Measurements from ENCODE around the gene FBXL7.

GRCh38 chr5:15627647-15628046 lies 127.7 kb downstream of the FBXL7 start:
- TF ChIP-seq RBBP5 (IDR thresholded peaks at IDR 0.05; ENCODE audit: borderline replicate concordance, insufficient read depth, low read length, poor library complexity, severe bottlenecking) = no peak
- no peak for TF ChIP-seq STAT6 (CRISPR knock-in tag; IDR thresholded peaks at IDR 0.05)
- TF ChIP-seq HNRNPH1 (optimal IDR thresholded peaks at IDR 0.05; ENCODE audit: low read depth, low read length) = no peak
- no peak for TF ChIP-seq CTCF (IDR thresholded peaks at IDR 0.05 in 2 of 3, conservative IDR thresholded peaks at IDR 0.05 in 1 of 3; ENCODE audit: insufficient read depth in 2 of 3, low read depth in 1 of 3, low read length in 3 of 3)
- TF ChIP-seq CBX5 (IDR thresholded peaks at IDR 0.05; ENCODE audit: borderline replicate concordance, low read depth) = no peak
- no peak for TF ChIP-seq PHF21A (IDR thresholded peaks at IDR 0.05; ENCODE audit: borderline replicate concordance, low read depth)
- TF ChIP-seq CHD2 (IDR thresholded peaks at IDR 0.05; ENCODE audit: low read depth, low read length) = no peak
- no peak for TF ChIP-seq SIN3A (IDR thresholded peaks at IDR 0.05; ENCODE audit: borderline replicate concordance in 2 of 2, control insufficient read depth in 1 of 2, low read depth in 2 of 2, low read length in 2 of 2)
- TF ChIP-seq FOXA3 (CRISPR knock-in tag; conservative IDR thresholded peaks at IDR 0.05 in 1 of 2, IDR thresholded peaks at IDR 0.05 in 1 of 2) = no peak
- no peak for TF ChIP-seq TCF7L2 (IDR thresholded peaks at IDR 0.05; ENCODE audit: low read depth, low read length)
- TF ChIP-seq EZH2 (IDR thresholded peaks at IDR 0.05; ENCODE audit: borderline replicate concordance, low read depth, low read length) = no peak
- no peak for TF ChIP-seq POLR2AphosphoS5 (IDR thresholded peaks at IDR 0.05; ENCODE audit: control insufficient read depth, insufficient read depth, low read depth, low read length)

All from K562 (cell line).